CD4-positive, alpha-beta T cell (primary cell): Measurements from ENCODE around the gene PDE10A. TPM values are rescaled to one million over a fixed set of nuclear protein-coding genes. Genes with fewer than 3 reads are reported as not detected.

Source experiments
- ATAC-seq: fragments of 200-7000 bp; cut with Tn5 transposase; one replicate; pipeline ENCODE4 v1.10.0; 2022; ENCODE audit warnings: mild to moderate bottlenecking; ENCODE audit not compliant: poor library complexity
- CTCF ChIA-PET: fragments of 350-600 bp; sonication (Branson Sonifier 250); formaldehyde crosslinking; loops from one replicate; lab custom pipeline; 2021; ENCODE audit warnings: antibody characterized with exemption, inconsistent platforms; lab: Charles Lee
- POLR2A ChIA-PET: fragments of 350-600 bp; sonication (Branson Sonifier 250); formaldehyde crosslinking; loops from one replicate; lab custom pipeline; 2021; ENCODE audit warnings: antibody characterized with exemption, inconsistent platforms; lab: Charles Lee
- DNase-seq, 14 experiments: peaks; one replicate each; pipeline ENCODE4 v3.0.0-alpha.2; 2013 to 2020; ENCODE audit warnings: mixed read lengths in 2 of 14
- H3K27ac ChIP-seq, 2 donors: one replicate each; pipeline versions ENCODE4 v1.5.1 to v1.7.0; 2013; ENCODE audit warnings: low read length in 2 of 2, low read depth in 1 of 2, mild to moderate bottlenecking in 1 of 2
- H3K27me3 ChIP-seq, 2 experiments: 1 replicate in 1 of 2; 2 replicates in 1 of 2; pipeline versions ENCODE4 v1.6.1 to v1.7.0; 2013; ENCODE audit warnings: low read length in 2 of 2, control low read depth in 1 of 2, mild to moderate bottlenecking in 1 of 2, moderate library complexity in 1 of 2; ENCODE audit not compliant: insufficient read depth in 2 of 2, control insufficient read depth in 1 of 2
- H3K36me3 ChIP-seq: one replicate; pipeline ENCODE4 v1.6.1; 2013; ENCODE audit warnings: low read length, control low read depth; ENCODE audit not compliant: insufficient read depth
- H3K4me1 ChIP-seq: one replicate; pipeline ENCODE4 v1.6.1; 2013; ENCODE audit warnings: low read length, control low read depth; ENCODE audit not compliant: insufficient read depth
- H3K4me3 ChIP-seq: one replicate; pipeline ENCODE4 v1.5.1; 2013; ENCODE audit warnings: mild to moderate bottlenecking, low read length, moderate library complexity
- H3K9me3 ChIP-seq, 2 experiments: 1 replicate in 1 of 2; 2 replicates in 1 of 2; pipeline versions ENCODE4 v1.6.1 to v1.7.0; 2013; ENCODE audit warnings: low read length in 2 of 2, mild to moderate bottlenecking in 2 of 2, control low read depth in 1 of 2, moderate library complexity in 1 of 2; ENCODE audit not compliant: control insufficient read depth in 1 of 2, insufficient read depth in 1 of 2
- H3K27ac Mint-ChIP-seq: one replicate; pipeline ENCODE4 v1.8.0; 2020; ENCODE audit warnings: mixed read lengths
- H3K27me3 Mint-ChIP-seq: one replicate; pipeline ENCODE4 v1.8.0; 2021; ENCODE audit warnings: mixed read lengths
- H3K36me3 Mint-ChIP-seq: one replicate; pipeline ENCODE4 v1.8.0; 2021; ENCODE audit warnings: low read depth, mixed read lengths
- H3K4me1 Mint-ChIP-seq: one replicate; pipeline ENCODE4 v1.8.0; 2021; ENCODE audit warnings: low read depth, mixed read lengths
- H3K4me3 Mint-ChIP-seq: one replicate; pipeline ENCODE4 v1.8.0; 2020; ENCODE audit warnings: mild to moderate bottlenecking, mixed read lengths
- H3K9me3 Mint-ChIP-seq: one replicate; pipeline ENCODE4 v1.8.0; 2020; ENCODE audit warnings: mixed read lengths
- intact Hi-C, 2 experiments: fragments of 100-400 bp; cut with DNase I in 1 of 2; cut with micrococcal nuclease in 1 of 2; formaldehyde crosslinking; loops; one replicate each; pipeline versions ENCODE4 v1.15.1 to v1.9.0; 2023 to 2025; cut with DNase I, micrococcal nuclease
- total RNA-seq, 174 experiments: library from RNA in 2 of 174; stranded (reverse) in 2 of 174; gene quantifications; one replicate each; pipeline ENCODE4 v1.2.3 and lab custom pipeline; 2021 to 2026
- TF ChIP-seq, protein P1 (sequence below): fragments of 200-600 bp; IDR thresholded peaks from one replicate; pipeline ENCODE4 v1.8.0; 2022; ENCODE audit warnings: antibody characterized with exemption, mild to moderate bottlenecking

Gene PDE10A
- total RNA-seq, 2 experiments from 2014 or later: not detected

DNA sequence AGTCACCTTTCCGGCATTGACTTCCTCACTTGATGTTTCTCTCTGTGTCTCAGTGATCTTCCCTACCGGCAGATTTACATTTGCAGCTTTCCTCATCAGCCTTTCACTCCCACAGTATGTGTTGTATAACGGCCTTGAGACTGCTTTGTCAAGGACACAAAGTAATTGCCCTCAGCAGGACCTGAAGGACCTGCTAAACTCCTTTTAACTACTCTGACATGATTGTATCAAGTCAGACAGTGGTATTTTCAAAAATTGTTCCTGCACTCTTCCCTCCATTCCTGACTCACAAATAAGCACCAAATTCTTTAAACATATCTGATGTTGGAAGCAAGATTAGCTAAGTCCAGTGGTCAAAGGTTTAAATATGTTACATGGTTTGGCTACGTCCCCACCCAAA lies 62.4 kb downstream of the PDE10A start:
- Histone ChIP-seq H3K27me3 (no peaks in the 10 kb centered on the region), H3K36me3 (no peaks in the 10 kb centered on the region), H3K27ac (no peak overlapping the region), H3K9me3 (peaks cover 0 to 8% of the 10 kb centered on the region in 2 experiments), H3K4me1 (no peaks in the 10 kb centered on the region), H3K4me3 (no peak overlapping the region)
- Mint-ChIP-seq H3K27ac (no peak overlapping the region), H3K27me3 (no peaks in the 10 kb centered on the region), H3K4me3 (no peak overlapping the region), H3K4me1 (no peaks in the 10 kb centered on the region), H3K9me3 (no peaks in the 10 kb centered on the region), H3K36me3 (no peaks in the 10 kb centered on the region)
- intact Hi-C loops: no loop called here
- DNase-seq: no peak
- POLR2A ChIA-PET: no interaction called here
- ATAC-seq: no peak
- CTCF ChIA-PET: no interaction called here
- TF ChIP-seq, protein P1, sequence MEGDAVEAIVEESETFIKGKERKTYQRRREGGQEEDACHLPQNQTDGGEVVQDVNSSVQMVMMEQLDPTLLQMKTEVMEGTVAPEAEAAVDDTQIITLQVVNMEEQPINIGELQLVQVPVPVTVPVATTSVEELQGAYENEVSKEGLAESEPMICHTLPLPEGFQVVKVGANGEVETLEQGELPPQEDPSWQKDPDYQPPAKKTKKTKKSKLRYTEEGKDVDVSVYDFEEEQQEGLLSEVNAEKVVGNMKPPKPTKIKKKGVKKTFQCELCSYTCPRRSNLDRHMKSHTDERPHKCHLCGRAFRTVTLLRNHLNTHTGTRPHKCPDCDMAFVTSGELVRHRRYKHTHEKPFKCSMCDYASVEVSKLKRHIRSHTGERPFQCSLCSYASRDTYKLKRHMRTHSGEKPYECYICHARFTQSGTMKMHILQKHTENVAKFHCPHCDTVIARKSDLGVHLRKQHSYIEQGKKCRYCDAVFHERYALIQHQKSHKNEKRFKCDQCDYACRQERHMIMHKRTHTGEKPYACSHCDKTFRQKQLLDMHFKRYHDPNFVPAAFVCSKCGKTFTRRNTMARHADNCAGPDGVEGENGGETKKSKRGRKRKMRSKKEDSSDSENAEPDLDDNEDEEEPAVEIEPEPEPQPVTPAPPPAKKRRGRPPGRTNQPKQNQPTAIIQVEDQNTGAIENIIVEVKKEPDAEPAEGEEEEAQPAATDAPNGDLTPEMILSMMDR: no peak

DNA sequence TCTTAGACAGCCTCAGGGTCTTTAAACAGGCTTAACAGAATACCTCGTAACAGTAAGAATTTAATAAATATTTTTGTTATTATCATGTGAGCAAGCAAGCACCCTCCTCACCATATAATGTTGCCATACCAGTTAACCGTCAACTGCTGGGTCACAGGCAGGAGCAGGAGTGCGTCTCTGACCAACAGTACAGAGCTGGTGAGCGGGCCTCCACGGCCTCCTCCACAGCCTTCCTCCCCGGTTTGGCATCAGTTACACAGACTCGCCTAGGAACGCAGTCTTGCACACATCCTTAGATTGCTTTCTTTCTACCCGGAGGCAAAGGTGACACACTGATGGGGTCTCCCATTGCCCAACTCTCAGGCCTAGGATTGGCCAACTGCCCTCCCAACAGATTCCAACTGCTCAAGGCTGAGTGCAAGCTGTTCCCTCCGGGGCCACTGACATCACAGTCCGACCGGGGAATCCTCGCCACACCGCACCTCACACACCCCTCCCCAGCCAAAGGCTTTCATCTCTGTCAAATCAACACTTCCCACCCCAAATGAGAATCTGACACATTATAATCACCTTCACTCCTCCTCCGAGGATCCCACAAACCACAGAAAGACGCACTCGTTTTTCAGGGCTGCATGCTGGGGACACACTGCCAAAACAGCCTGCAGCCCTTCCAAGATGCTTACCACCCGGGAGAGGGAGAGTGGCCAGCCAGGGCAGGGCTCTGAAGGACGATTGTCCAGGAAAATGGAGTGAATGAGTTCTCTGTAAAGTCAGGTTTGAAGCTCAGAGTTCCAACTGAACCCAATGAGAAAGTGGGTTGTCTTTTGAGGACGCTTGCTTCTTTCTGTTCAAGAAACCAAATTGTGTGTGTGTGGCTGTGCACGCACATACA lies 63.2 kb downstream of the PDE10A start:
- intact Hi-C loops: no loop called here
- CTCF ChIA-PET: no interaction called here

DNA sequence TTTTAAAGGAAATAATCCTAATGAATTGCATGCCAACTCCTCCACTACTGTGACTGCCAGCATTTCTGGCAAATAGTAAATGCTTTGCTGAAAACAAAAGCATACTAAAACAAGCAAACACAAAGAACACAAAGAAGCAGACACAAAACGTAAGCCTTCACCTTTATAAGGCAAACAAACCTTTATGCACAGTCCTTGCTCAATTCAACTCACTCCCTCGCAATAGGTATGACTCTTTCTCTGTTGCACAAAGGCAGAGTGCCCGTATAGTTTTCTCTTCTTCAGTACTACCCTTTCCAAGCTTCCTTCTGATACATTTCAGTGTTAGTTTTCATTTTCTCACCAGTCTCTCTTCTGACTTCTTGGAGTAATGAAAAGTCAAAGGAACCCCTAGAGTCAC lies 63.9 kb downstream of the PDE10A start:
- Mint-ChIP-seq H3K27ac (no peak overlapping the region), H3K4me3 (no peak overlapping the region), H3K9me3 (no peaks in the 10 kb centered on the region), H3K4me1 (no peaks in the 10 kb centered on the region), H3K27me3 (no peaks in the 10 kb centered on the region), H3K36me3 (no peaks in the 10 kb centered on the region)
- CTCF ChIA-PET: no interaction called here
- DNase-seq (no peak), ATAC-seq (no peak)
- intact Hi-C loops: no loop called here
- H3K27me3 ChIP-seq: no peaks in the 10 kb centered on the region
- TF ChIP-seq, protein P1: no peak
- POLR2A ChIA-PET: no interaction called here
- H3K9me3 ChIP-seq: peaks cover 0 to 8% of the 10 kb centered on the region in 2 experiments
- no peak overlapping the region for H3K27ac ChIP-seq
- H3K4me3 ChIP-seq: no peak overlapping the region
- no peaks in the 10 kb centered on the region for H3K36me3 ChIP-seq
- H3K4me1 ChIP-seq: no peaks in the 10 kb centered on the region

More for the DNA sequence above, 63.2 kb downstream of the PDE10A start:
- Histone ChIP-seq H3K4me1 (no peaks in the 10 kb centered on the region), H3K27ac (no peak overlapping the region), H3K36me3 (no peaks in the 10 kb centered on the region), H3K4me3 (no peak overlapping the region), H3K27me3 (no peaks in the 10 kb centered on the region), H3K9me3 (peaks cover 0 to 8% of the 10 kb centered on the region in 2 experiments)
- H3K27ac Mint-ChIP-seq: no peak overlapping the region
- no peaks in the 10 kb centered on the region for H3K27me3 Mint-ChIP-seq
- TF ChIP-seq, protein P1: no peak
- no peaks in the 10 kb centered on the region for H3K9me3 Mint-ChIP-seq
- ATAC-seq (no peak), DNase-seq (no peak)
- H3K4me1 Mint-ChIP-seq: no peaks in the 10 kb centered on the region
- no peaks in the 10 kb centered on the region for H3K36me3 Mint-ChIP-seq
- POLR2A ChIA-PET: no interaction called here
- no peak overlapping the region for H3K4me3 Mint-ChIP-seq
